Measurements from ENCODE around the gene C2orf66. TPM values are rescaled to one million over a fixed set of nuclear protein-coding genes. Genes with fewer than 3 reads are reported as not detected.

The C2orf66 gene
- total and polyA plus RNA-seq, 8 donors = 0.05 TPM; not detected in 7

- Histone ChIP-seq H3K4me1 (peaks cover 4 to 24% (median 23%) of the 10 kb centered on the region in 4 donors), H3K27ac (no peak overlapping the region), H3K9me3 (no peaks in the 10 kb centered on the region), H3K4me3 (no peak overlapping the region), H3K27me3 (peaks cover 0 to 25% (median 0%) of the 10 kb centered on the region in 3 donors), H3K36me3 (peaks cover 0 to 4% (median under 1%) of the 10 kb centered on the region in 4 donors)
- intact Hi-C loops (cut with DNase I; ENCODE audit: low total_unique reads) = no loop called here
- DNase-seq = peak in 1 of 2 donors; percentile 20
- TF ChIP-seq POLR2AphosphoS5 (IDR thresholded peaks at IDR 0.05) (no peak), POLR2A (IDR thresholded peaks at IDR 0.05) (no peak), EP300 (IDR thresholded peaks at IDR 0.05) (no peak)
- TF ChIP-seq, protein P1, sequence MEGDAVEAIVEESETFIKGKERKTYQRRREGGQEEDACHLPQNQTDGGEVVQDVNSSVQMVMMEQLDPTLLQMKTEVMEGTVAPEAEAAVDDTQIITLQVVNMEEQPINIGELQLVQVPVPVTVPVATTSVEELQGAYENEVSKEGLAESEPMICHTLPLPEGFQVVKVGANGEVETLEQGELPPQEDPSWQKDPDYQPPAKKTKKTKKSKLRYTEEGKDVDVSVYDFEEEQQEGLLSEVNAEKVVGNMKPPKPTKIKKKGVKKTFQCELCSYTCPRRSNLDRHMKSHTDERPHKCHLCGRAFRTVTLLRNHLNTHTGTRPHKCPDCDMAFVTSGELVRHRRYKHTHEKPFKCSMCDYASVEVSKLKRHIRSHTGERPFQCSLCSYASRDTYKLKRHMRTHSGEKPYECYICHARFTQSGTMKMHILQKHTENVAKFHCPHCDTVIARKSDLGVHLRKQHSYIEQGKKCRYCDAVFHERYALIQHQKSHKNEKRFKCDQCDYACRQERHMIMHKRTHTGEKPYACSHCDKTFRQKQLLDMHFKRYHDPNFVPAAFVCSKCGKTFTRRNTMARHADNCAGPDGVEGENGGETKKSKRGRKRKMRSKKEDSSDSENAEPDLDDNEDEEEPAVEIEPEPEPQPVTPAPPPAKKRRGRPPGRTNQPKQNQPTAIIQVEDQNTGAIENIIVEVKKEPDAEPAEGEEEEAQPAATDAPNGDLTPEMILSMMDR (IDR thresholded peaks at IDR 0.05) = no peak
- 84 to 94% (median 91%) methylated on average over 2 of the region's 2 CpGs for WGBS, 5 donors
Observed at GRCh38 chr2:196802401-196802800, 6.8 kb downstream of the C2orf66 start.

DNA sequence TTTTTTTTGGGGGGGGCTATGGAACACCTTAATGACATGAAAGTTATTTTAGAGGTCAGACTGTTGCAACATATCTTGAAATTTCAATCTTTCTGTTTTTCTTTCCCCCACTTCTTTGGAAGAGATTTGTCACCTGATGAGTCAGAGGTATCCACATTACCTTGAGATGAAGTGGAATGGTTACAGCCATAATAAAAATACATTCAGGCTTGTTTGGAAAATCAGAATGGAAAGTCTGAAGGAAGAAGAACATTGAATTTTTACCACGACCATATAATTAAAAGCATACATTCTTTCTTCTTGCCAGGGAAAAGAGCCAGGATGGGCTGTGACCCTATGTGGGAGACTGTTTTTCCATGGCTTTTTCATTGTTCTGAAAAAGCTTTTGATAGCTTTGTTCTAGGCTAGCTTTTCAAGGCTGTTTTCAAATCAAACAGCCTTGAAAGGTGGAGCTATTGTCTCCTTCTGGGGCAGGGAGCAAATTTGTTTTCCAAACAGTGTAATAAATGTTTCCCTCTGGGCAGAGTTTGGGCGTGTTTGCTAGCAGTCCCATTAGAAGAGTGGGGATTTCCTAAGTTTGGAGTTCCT lies 7.4 kb downstream of the C2orf66 start:
- intact Hi-C loops (cut with DNase I; ENCODE audit: low total_unique reads) = no loop called here
- no peaks in the 10 kb centered on the region for H3K9me3 ChIP-seq
- WGBS, 5 donors = 15 to 39% (median 29%) methylated on average over 2 of the region's 2 CpGs
- H3K27ac ChIP-seq = no peak overlapping the region
- H3K4me3 ChIP-seq = no peak overlapping the region
- peak in 1 of 2 donors; percentile 45 for DNase-seq
- H3K27me3 ChIP-seq = peaks cover 0 to 25% (median 0%) of the 10 kb centered on the region in 3 donors
- H3K4me1 ChIP-seq = peaks cover 4 to 30% (median 26%) of the 10 kb centered on the region in 4 donors
- H3K36me3 ChIP-seq = peaks cover 0 to 10% (median 7%) of the 10 kb centered on the region in 4 donors
- TF ChIP-seq POLR2A (IDR thresholded peaks at IDR 0.05) (no peak), POLR2AphosphoS5 (IDR thresholded peaks at IDR 0.05) (no peak), EP300 (IDR thresholded peaks at IDR 0.05) (no peak)
- TF ChIP-seq, protein P1 (IDR thresholded peaks at IDR 0.05) = no peak

DNA sequence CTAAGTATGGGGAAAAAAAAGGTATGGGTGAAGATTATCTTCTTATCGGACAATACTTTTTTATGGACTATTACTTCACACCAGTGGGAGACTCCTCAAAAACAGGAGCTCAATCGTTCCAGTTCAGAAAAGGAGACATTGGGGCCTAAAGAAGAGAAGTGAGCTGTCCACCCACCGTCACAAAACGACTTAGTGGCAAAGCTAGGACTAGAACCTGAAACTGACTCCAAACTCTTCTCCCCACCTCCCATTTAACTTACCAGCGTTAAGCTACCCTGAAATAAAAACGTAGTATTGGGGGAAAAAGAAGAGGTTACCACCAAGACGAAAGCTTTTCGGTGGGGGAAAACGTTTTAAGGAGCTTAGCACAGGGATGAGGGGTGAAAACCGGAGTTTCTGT lies 10.2 kb downstream of the C2orf66 start:
- Histone ChIP-seq H3K9me3 (no peaks in the 10 kb centered on the region), H3K27ac (peak overlapping the region; percentile 73 to 86 (median 80)), H3K4me3 (peak overlapping the region; percentile 71 to 81 (median 80)), H3K36me3 (peaks cover 2 to 38% (median 35%) of the 10 kb centered on the region in 4 donors), H3K4me1 (peaks cover 4 to 41% (median 32%) of the 10 kb centered on the region in 4 donors), H3K27me3 (peaks cover 0 to 20% (median 0%) of the 10 kb centered on the region in 3 donors)
- no peak for DNase-seq
- 6 to 9% (median 7%) methylated on average over 10 of the region's 10 CpGs for WGBS, 5 donors
- TF ChIP-seq, protein P1 (IDR thresholded peaks at IDR 0.05) = no peak
- no peak for TF ChIP-seq POLR2AphosphoS5 (IDR thresholded peaks at IDR 0.05)
- intact Hi-C loops (cut with DNase I; ENCODE audit: low total_unique reads) = no loop called here

DNA sequence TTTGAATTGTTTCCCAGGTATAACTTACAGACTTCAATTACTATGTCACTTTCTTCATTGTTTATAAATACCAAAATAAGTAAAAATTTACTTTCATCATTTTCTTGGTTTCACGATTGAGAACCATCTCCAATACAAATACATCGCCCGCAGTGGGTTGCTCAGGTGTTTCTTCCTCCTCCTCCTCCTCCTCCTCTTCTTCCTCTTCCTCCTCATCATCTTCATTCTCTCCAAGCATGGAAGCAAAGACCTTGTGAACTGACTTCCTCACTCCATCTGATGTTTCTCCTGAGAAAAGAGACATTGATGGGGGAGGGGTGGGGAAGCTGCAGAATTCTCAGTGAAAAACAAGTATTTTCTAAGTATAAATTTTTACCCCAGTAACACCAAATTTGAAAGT lies 16.3 kb downstream of the C2orf66 start:
- peaks cover 30 to 99% (median 96%) of the 10 kb centered on the region in 4 donors for H3K36me3 ChIP-seq
- no peak for TF ChIP-seq EP300 (IDR thresholded peaks at IDR 0.05)
- no peak for TF ChIP-seq POLR2AphosphoS5 (IDR thresholded peaks at IDR 0.05)
- WGBS, 5 donors = 90 to 96% (median 96%) methylated on average over 3 of the region's 3 CpGs
- H3K27me3 ChIP-seq = no peaks in the 10 kb centered on the region
- no peaks in the 10 kb centered on the region for H3K9me3 ChIP-seq
- H3K27ac ChIP-seq = no peak overlapping the region
- intact Hi-C loops (cut with DNase I; ENCODE audit: low total_unique reads) = no loop called here
- H3K4me3 ChIP-seq = no peak overlapping the region
- H3K4me1 ChIP-seq = peaks cover 0 to 22% (median 12%) of the 10 kb centered on the region in 4 donors
- no peak for DNase-seq

All from stomach (tissue), 9 donors.